GM18909 (cell line): ENCODE results near the gene AXIN1.

Source experiments
- ATAC-seq: cut with Tn5 transposase; IDR thresholded peaks from one replicate; pipeline ENCODE4 v1.9.1; 2021; ENCODE audit warnings: mild to moderate bottlenecking; ENCODE audit not compliant: unreplicated experiment, poor library complexity

Gene AXIN1

DNA sequence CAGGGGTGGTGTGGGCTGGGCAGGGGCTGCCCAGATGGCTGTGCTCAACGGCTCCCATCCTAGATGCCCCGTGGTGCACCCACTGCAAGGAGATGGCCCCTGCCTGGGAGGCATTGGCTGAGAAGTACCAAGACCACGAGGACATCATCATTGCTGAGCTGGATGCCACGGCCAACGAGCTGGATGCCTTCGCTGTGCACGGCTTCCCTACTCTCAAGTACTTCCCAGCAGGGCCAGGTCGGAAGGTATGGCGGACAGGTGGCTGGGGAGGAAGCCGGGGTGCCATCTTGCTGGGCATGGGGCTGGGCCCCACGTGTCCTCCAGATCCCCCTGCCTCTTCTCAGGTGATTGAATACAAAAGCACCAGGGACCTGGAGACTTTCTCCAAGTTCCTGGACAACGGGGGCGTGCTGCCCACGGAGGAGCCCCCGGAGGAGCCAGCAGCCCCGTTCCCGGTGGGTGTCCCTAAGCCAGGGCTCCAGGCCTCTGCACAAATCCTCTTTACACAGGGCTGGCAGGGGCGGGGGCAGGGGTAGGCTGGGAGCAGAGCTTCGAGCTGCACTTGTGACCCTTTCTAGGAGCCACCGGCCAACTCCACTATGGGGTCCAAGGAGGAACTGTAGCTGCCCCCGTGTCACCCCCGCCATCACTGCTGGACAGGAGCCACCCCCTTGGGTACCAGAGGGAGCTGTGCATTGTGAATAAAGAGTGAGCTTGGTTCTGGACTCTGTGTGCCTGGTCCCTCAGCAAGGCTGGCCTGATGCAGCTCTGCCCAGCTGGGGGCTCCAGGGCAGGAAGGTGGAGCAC is 65.8 kb downstream of the AXIN1 start:
- ATAC-seq, result no peak

DNA sequence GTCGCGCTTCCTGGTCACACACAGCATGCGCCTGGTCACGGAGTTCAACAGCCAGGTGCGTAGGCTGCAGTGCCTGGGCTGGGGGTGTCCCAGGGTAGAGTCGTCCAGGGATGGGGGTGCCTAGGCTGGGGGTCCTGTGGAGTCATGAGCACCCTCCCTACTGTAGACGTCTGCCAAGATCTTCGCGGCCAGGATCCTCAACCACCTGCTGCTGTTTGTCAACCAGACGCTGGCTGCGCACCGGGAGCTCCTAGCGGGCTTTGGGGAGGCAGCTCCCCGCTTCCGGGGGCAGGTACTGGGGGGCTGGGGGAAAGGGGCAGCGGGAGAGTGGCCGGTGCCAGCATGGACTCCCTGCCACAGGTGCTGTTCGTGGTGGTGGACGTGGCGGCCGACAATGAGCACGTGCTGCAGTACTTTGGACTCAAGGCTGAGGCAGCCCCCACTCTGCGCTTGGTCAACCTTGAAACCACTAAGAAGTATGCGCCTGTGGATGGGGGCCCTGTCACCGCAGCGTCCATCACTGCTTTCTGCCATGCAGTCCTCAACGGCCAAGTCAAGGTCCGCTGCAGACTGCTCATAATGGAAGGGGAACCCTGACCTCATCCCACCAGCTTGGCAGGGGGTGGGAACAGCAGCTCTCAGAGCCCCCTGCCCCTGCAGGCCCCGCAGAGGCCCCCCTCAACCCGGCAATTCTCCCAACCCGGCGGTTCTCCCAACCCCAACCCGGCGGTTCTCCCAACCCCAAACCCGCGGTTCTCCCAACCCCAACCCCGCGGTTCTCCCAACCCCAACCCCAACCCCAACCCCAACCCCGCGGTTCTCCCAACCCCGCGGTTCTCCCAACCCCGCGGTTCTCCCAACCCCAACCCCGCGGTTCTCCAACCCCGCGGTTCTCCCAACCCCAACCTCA is 67.1 kb downstream of the AXIN1 start:
- no peak for ATAC-seq

DNA sequence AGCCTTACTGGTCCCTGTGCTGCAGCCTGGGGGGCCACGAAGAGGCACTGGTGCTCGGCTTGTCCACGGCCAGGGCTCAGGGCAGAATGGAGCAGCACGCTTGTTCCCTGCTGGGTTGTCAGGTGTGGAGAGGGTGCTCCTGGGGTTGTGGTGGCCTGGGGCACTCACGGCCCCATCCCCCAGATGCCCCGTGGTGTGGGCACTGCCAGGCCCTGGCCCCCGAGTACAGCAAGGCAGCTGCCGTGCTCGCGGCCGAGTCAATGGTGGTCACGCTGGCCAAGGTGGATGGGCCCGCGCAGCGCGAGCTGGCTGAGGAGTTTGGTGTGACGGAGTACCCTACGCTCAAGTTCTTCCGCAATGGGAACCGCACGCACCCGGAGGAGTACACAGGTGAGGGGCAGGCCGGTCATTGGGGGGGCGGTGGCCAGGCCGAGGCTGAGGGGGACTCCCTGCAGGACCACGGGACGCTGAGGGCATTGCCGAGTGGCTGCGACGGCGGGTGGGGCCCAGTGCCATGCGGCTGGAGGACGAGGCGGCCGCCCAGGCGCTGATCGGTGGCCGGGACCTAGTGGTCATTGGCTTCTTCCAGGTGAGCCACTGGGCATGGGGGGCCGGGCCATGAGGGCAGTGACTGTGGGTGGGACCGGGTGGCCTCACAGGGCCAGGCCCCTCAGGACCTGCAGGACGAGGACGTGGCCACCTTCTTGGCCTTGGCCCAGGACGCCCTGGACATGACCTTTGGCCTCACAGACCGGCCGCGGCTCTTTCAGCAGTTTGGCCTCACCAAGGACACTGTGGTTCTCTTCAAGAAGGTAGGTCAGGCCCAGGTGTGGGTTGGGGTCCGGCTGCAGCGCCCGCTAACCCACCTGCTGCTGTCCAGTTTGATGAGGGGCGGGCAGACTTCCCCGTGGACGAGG is 68.1 kb downstream of the AXIN1 start:
- ATAC-seq, result no peak

DNA sequence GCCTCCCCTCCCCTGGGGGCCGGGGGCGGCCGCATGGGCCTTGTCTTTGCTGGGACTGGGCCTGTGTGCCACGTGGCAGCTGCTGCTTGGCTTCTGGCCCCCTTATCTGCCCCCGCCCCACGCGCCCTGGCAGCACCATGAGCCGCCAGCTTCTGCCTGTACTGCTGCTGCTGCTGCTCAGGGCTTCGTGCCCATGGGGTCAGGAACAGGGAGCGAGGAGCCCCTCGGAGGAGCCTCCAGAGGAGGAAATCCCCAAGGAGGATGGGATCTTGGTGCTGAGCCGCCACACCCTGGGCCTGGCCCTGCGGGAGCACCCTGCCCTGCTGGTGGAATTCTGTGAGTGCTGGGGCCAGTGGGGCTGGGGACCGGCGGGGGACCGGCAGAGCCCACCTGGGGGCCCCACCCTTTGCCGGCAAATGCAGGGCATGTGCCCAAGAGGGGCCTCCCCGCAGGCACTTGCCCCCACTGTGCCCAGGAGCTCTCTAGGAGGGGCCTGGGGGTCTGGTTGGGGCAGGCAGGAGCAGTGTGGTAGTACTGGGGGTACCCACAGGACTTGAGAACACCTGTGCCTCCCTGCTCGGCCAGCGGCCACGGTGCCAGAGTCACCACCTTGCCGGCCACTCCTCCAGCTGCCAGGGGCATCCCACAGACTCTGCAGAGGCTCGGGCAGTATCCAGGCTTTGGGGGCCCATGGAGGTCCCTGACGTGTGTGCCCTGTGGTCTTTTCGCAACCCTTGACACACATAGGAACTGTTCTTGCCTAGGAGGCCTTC is 69.3 kb downstream of the AXIN1 start, which contains the start of gene PDIA2:
Gene PDIA2, plus strand, starts transcription at position 132 of the 773 bp plus-strand sequence. Its CDS starts 6 bp downstream, at position 138.
- no peak for ATAC-seq

DNA sequence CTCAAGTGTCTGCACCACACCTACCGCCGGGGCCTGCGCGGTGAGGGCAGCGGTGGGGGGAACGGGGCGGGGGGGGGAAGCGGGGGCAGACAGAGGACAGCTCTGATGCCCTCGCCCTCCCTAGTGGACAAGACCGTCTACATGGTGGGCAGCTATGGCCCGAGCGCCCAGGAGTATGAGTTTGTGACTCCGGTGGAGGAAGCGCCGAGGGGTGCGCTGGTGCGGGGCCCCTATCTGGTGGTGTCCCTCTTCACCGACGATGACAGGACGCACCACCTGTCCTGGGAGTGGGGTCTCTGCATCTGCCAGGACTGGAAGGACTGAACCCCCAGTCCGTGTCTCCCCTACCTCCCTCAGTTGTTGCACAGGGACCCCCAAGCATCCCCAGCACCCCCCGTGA is 70.0 kb downstream of the AXIN1 start:
- no peak for ATAC-seq

DNA sequence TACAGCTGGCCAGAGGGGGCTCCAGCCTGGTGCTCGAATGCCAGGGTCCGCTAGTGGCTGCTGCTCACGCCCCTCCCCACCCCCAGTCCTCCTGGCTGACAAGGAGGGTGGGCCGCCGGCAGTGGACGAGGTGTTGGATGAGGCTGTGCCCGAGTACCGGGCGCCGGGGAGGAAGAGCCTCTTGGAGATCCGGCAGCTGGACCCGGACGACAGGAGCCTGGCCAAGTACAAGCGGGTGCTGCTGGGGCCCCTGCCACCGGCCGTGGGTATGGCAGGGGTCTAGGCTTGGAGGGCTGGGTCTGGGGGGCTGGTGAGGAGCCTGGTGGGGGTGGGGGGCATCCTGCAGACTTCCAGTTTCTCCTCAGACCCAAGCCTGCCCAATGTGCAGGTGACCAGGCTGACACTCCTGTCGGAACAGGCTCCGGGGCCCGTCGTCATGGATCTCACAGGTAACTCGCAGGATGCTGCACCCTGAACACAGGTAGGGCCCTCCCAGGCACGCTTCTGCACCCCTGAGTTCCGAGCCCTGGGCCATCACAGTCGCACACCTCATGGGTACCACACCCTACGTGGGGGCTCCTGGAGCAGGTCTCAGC is 70.8 kb downstream of the AXIN1 start:
- no peak for ATAC-seq

DNA sequence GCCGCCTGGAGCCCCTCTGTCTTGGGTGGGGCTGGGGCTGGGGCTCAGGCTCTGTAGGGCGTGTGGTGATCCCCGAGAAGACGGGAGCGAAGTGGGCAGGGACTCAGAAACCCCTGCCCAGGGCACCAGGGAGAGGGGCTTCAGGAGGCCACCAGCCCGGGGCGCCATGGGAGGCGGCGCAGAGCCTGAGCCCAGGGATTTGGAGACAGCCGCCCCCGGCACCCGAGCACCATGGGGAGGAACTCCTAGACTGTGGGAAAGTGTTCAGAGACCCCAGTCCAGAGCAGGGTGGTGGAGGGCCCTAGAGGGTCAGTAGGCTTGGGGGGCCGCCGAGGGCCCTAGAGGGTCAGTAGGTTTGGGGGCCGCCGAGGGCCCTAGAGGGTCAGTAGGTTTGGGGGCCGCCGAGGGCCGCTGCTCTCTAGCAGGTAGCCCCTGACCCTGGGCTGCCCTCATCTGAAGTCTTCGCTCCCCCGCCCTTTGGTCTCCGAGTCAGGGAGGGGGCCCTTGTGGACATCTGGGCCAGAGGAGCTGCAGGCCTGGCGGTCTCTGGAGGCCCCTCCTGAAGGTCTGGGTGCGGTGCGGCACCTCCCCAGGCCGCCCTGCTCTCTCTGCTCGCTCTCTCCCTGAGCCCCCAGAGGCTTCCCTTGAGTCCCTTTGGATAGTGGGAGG is 71.4 kb downstream of the AXIN1 start:
- ATAC-seq, result no peak

DNA sequence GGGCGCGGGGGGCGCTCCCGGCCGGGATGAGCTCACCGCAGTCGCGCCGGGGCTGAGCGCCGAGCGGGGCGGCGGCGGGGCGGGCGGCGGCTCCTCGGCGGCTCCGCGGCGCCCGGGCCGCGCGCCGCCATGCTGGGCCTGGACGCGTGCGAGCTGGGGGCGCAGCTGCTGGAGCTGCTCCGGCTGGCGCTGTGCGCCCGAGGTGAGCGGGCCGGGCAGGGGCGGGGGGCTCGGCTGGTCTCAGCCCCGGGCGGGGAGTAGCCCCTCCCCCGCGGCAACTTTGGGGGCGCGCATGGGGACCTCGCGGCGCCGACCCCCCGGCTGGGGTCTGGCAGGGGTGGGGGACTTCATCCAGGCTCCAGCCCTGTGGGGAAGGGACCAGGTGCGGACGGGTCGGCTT is 72.0 kb downstream of the AXIN1 start, which contains the start of gene ARHGDIG:
Gene ARHGDIG, plus strand, starts transcription at position 40 of the 400 bp plus-strand sequence. Its CDS starts 90 bp downstream, at position 130.
- no peak for ATAC-seq

DNA sequence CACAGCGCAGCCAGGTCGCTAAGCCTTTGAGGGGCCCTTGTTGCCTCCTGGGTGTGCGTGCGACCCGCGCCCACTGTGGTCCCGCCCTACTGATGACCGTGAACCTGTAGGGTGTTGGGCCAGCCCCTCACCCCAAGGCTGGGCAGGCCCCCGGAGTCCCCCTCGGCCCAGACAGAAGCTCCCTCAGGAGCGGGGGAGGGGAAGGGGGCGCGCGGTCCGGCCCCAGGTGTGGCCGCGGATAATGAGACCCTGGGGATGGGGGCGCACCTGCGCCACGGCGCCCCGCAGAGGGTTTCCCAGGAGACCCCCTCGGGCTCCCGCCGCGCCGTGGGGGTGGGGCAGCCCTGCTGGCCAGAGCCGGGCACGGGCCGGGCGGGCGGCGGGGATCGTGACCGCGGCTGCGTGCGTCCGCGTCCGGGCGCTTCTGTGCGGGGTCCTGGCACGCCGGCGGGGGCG is 72.5 kb downstream of the AXIN1 start:
- no peak for ATAC-seq

DNA sequence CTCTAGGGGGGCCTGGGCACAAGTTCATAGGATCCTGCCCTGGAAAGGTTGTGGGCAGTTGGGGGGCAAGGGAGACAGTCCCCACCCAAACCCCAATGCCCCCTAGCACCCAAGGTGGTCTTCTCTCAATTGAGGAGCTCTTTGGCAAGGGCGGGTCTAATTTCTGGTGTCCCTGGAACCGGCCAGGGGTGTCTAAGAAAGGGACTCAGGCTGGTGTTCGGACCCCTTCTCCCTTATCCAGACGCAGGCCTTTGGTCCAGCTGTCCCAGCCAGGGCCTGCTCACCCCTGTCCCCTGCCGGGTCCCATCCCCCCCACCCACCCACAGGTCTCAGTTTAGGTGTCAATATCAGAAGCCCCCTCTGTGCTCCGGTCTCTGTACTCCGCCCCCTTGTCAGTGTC is 73.0 kb downstream of the AXIN1 start:
- ATAC-seq, result no peak

DNA sequence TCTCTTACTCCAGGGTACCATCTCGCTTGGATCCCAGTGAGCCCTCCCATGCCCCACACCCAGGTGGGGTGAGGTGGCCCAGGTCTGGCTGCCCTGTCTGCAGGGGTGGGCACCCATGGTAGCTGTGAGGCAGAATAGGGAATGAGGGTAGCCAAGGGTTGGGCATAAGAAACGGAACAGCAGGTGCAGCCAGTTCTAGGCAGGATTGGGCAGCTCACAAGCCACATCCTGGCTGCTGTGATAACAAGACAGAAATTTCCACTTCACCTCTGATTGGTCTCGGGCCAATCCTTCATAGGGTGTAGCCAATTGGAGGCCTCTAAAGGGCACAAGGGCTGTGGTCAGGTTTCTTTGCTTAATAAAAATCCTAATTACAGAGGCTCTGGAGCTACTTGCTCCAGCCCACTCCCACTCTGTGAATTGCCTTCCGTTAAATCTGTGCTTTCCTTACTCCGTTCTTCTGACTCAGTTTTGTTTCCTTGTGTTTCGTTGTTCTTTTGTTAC is 73.6 kb downstream of the AXIN1 start:
- ATAC-seq, result no peak

DNA sequence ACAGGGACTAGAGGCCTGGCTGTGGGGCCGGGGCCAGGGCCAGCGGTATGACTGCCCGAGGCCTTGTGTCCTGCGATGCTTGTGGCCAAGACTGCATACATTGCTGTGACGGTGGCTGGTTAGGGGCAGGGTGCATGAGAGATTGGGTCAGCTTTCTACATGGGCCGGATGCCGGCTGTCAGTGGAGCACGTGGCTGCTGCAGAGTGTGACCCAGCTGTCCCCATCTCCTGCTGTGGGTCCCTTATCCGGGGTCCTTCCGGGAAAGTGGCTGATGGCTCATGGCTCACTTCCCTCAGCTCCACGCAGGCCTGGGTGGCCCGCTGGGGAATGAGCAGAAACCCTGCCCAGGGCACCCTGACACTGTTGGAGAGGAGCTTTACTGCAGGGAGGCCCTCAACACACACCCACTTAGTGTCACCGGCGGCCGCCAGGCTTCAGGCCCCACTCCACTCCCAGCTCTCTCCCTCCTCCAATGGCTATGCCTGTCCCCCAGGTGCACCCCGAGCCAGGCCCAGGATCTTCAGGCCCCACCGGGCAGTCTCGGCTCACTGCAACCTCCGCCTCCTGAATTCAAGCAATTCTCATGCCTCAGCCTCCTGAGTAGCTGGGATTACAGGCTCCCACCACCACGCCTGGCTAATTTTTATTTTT is 76.0 kb downstream of the AXIN1 start:
- ATAC-seq, result no peak

DNA sequence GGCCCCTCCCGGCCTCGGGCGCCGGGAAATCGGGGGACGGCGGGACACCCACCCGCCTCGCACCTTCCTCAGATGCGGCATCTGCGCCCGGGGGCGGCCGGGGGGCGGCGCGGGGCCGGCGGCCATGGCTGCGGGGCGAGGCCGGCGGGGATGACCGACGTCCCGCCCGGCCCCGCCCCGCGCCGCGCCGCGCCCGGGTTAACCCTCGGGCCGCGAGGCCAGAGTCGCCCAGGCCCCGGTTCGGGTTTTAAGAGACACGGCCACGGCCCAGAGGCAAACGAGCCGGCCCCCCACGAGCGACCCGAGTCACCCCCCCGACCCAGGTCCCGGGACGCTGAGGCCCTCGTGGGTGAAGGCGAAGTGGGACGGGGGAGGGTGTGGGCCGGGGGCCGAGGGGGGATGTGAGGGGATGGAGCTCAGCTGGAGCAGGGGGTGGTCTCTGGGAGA is 76.7 kb downstream of the AXIN1 start, which contains the start of gene RGS11:
Gene RGS11, minus strand, starts transcription at position 159 of the 447 bp plus-strand sequence. Its CDS starts 33 bp downstream, at position 126.
- no peak for ATAC-seq

DNA sequence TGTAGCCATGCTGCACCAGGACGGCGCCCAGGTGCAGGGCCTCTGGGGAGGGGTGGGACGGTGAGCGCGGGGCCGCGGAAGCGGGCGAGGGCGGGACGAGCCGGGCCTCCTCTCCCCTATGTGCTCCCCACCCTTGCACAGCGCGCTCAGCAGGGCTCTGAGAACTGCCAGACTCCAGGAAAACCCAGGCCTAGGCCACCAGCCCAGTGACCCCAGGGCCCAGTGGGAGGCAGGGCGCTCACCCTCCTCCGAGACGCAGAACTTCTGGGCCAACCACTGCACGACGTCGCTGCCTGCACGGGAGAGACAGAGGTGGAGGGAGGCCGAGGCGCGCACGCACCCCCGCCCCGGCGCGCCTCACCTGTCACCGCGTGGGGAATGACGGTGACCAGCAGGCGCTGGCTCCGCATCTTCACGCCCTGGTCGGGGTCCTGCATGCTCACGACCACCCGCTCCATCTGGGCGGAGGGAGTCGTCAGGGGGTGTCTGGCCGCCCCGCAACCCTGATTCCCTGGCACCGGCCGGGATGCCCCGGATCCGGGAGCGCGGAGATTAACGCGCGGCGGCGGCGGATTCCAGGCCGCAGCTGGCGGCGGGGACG is 77.4 kb downstream of the AXIN1 start:
- no peak for ATAC-seq

DNA sequence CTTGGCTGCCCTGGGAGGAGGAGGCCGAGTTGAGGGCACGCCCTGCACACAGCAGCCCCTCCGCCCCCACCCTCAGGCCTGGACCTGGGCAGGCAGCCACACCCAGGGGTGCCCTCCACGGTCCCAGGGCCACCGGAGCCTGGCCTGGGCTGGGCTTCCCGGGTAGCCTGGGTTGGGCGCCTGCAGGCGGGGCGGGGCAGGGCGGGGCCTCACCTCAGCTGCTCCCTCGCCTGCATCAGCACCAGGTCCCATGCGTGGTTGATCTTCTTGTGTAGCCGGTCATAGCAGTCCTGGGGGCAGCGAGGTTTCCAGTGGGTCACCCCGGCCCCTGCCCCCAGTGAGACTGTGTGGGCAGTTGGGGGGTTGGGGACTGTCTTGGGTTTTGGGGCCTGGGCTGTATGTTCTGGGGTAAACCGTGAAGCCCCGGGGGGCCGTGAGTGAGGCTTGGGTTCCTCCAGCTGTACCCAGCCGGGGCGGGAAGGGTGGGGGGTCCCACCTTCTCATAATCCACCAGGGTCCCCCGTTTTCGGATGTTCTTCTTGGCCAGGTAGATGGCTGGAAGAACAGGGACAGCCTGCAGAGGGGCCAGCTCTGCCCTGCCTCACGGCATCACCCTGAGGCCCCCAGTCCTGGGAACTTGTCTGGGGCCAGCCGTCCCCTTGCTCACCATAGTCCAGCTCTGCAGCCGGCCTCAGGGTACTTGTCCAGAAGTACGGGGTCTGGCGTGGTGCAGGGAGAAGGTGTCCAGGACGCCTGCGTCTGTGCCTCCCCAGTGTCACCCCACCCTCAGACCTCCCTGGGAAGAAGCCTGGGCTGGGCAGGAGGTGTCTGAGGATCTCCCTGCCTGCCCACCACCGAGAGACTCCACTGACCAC is 78.7 kb downstream of the AXIN1 start:
- no peak for ATAC-seq
